Nephron (organoid): ENCODE measurements around the gene RUSC2.
"Not testable (repeated sequence)": the region's sequence is repeated elsewhere in the genome, so short reads cannot be mapped to it uniquely, and the experiment has no call there.

Experiments
- H3K27ac Mint-ChIP-seq, 3 experiments: 2 replicates each; pipeline ENCODE4 v1.8.0; 2020; ENCODE audit warnings: mixed read lengths in 3 of 3, mild to moderate bottlenecking in 2 of 3, moderate library complexity in 1 of 3
- H3K27me3 Mint-ChIP-seq: 2 replicates; pipeline ENCODE4 v1.8.0; 2021; ENCODE audit warnings: low read depth, mild to moderate bottlenecking, moderate library complexity, mixed read lengths
- H3K36me3 Mint-ChIP-seq: 2 replicates; pipeline ENCODE4 v1.8.0; 2020; ENCODE audit warnings: low read depth, mixed read lengths
- H3K4me1 Mint-ChIP-seq: 2 replicates; pipeline ENCODE4 v1.8.0; 2020; ENCODE audit warnings: mixed read lengths
- H3K4me3 Mint-ChIP-seq, 3 experiments: 2 replicates each; pipeline ENCODE4 v1.8.0; 2020; ENCODE audit warnings: mild to moderate bottlenecking in 3 of 3, mixed read lengths in 3 of 3, moderate library complexity in 2 of 3
- H3K9me3 Mint-ChIP-seq: 2 replicates; pipeline ENCODE4 v1.8.0; 2020; ENCODE audit warnings: mixed read lengths
- CTCF ChIP-seq, 3 experiments: fragments of 200-600 bp; sonication (generic); IDR thresholded peaks; one replicate each; pipeline ENCODE4 v1.5.0; 2021; ENCODE audit warnings: antibody characterized with exemption in 3 of 3; ENCODE audit not compliant: unreplicated experiment in 3 of 3

Gene RUSC2

GRCh38 chr9:35533398-35533797 is 43.5 kb downstream of the RUSC2 start:
- Mint-ChIP-seq H3K36me3 (peaks cover 16% of the 10 kb centered on the region), H3K27ac (peak overlapping the region in 2 of 3 experiments; percentile 17 to 50), H3K27me3 (no peaks in the 10 kb centered on the region)

GRCh38 chr9:35534921-35535320 is 45.0 kb downstream of the RUSC2 start:
- H3K27me3 Mint-ChIP-seq, H3K4me3 Mint-ChIP-seq, H3K27ac Mint-ChIP-seq, H3K9me3 Mint-ChIP-seq: not testable (repeated sequence)
- Mint-ChIP-seq H3K4me1 (peaks cover 38% of the 10 kb centered on the region), H3K36me3 (peaks cover 16% of the 10 kb centered on the region)

More at GRCh38 chr9:35533398-35533797, 43.5 kb downstream of the RUSC2 start:
- TF ChIP-seq CTCF (IDR thresholded peaks at IDR 0.05; ENCODE audit: unreplicated experiment in 3 of 3) = no peak
- H3K9me3 Mint-ChIP-seq = no peaks in the 10 kb centered on the region
- no peak overlapping the region for H3K4me3 Mint-ChIP-seq
- H3K4me1 Mint-ChIP-seq = peaks cover 23% of the 10 kb centered on the region

- Mint-ChIP-seq H3K4me1 (peaks cover 51% of the 10 kb centered on the region), H3K27me3 (no peaks in the 10 kb centered on the region), H3K27ac (peak overlapping the region; percentile 95 to 98 (median 97)), H3K36me3 (peaks cover 9% of the 10 kb centered on the region), H3K4me3 (peak overlapping the region; percentile 91), H3K9me3 (no peaks in the 10 kb centered on the region)
- no peak for TF ChIP-seq CTCF (IDR thresholded peaks at IDR 0.05; ENCODE audit: unreplicated experiment in 3 of 3)
Measured at GRCh38 chr9:35537913-35538312, 48.0 kb downstream of the RUSC2 start.

GRCh38 chr9:35538361-35539234 is 48.7 kb downstream of the RUSC2 start:
- no peaks in the 10 kb centered on the region for H3K9me3 Mint-ChIP-seq
- peak overlapping the region; percentile 91 for H3K4me3 Mint-ChIP-seq

More at GRCh38 chr9:35538361-35539234, 48.7 kb downstream of the RUSC2 start:
- no peak for TF ChIP-seq CTCF (IDR thresholded peaks at IDR 0.05; ENCODE audit: unreplicated experiment in 3 of 3)
- H3K27ac Mint-ChIP-seq = peak overlapping the region; percentile 95 to 98 (median 97)
- H3K27me3 Mint-ChIP-seq = no peaks in the 10 kb centered on the region
- peaks cover 5% of the 10 kb centered on the region for H3K36me3 Mint-ChIP-seq
- peaks cover 51% of the 10 kb centered on the region for H3K4me1 Mint-ChIP-seq
